ENCODE measurements around the gene PRRG3.
"Not testable (repeated sequence)": the region's sequence is repeated elsewhere in the genome, so short reads cannot be mapped to it uniquely, and the experiment has no call there.

The PRRG3 gene

GRCh38 chrX:151694661-151695582 is at the start of gene PRRG3:
PRRG3 (plus strand) TSS chrX:151695458; CDS start chrX:151698815, 3,357 bp downstream.
- no peak for DNase-seq

GRCh38 chrX:151675121-151675746 is 20.0 kb upstream of the PRRG3 start:
- DNase-seq: no peak

- DNase-seq: no peak
Observed at GRCh38 chrX:151676196-151676595, 19.1 kb upstream of the PRRG3 start.

GRCh38 chrX:151679798-151680402 is 15.4 kb upstream of the PRRG3 start:
- no peak for DNase-seq

- peak; percentile 70 for DNase-seq
Observed at GRCh38 chrX:151680805-151681204, 14.5 kb upstream of the PRRG3 start.

- DNase-seq: no peak
Observed at GRCh38 chrX:151687635-151688034, 7.6 kb upstream of the PRRG3 start.

- no peak for DNase-seq
Observed at GRCh38 chrX:151688695-151689094, 6.6 kb upstream of the PRRG3 start.

- no peak for DNase-seq
Observed at GRCh38 chrX:151692825-151693224, 2.4 kb upstream of the PRRG3 start.

GRCh38 chrX:151694121-151694520 is 1.1 kb upstream of the PRRG3 start:
- no peak for DNase-seq

- no peak for DNase-seq
Observed at GRCh38 chrX:151695583-151696340, 504 bp downstream of the PRRG3 start.

GRCh38 chrX:151697082-151697481 is 1.8 kb downstream of the PRRG3 start:
- DNase-seq: not testable (repeated sequence)

- no peak for DNase-seq
Observed at GRCh38 chrX:151697522-151697921, 2.3 kb downstream of the PRRG3 start.

GRCh38 chrX:151698485-151698884 is 3.2 kb downstream of the PRRG3 start:
- no peak for DNase-seq

- DNase-seq: no peak
Observed at GRCh38 chrX:151699746-151700145, 4.5 kb downstream of the PRRG3 start.

GRCh38 chrX:151700581-151700980 is 5.3 kb downstream of the PRRG3 start:
- no peak for DNase-seq

GRCh38 chrX:151701071-151701470 is 5.8 kb downstream of the PRRG3 start:
- no peak for DNase-seq

GRCh38 chrX:151701531-151701930 is 6.3 kb downstream of the PRRG3 start:
- DNase-seq: no peak

- no peak for DNase-seq
Observed at GRCh38 chrX:151702026-151702714, 6.9 kb downstream of the PRRG3 start.

- DNase-seq: no peak
Observed at GRCh38 chrX:151702741-151703340, 7.6 kb downstream of the PRRG3 start.

GRCh38 chrX:151703487-151703886 is 8.2 kb downstream of the PRRG3 start:
- no peak for DNase-seq

GRCh38 chrX:151704041-151704663 is 8.9 kb downstream of the PRRG3 start:
- DNase-seq: no peak
